CD4-positive, alpha-beta T cell (primary cell): ENCODE measurements around the gene NUP42. TPM values are rescaled to one million over a fixed set of nuclear protein-coding genes. Genes with fewer than 3 reads are reported as not detected.

ENCODE experiments used
- ATAC-seq: fragments of 200-7000 bp; cut with Tn5 transposase; one replicate; pipeline ENCODE4 v1.10.0; 2022; ENCODE audit warnings: mild to moderate bottlenecking; ENCODE audit not compliant: poor library complexity
- CTCF ChIA-PET: fragments of 350-600 bp; sonication (Branson Sonifier 250); formaldehyde crosslinking; loops from one replicate; lab custom pipeline; 2021; ENCODE audit warnings: antibody characterized with exemption, inconsistent platforms; lab: Charles Lee
- POLR2A ChIA-PET: fragments of 350-600 bp; sonication (Branson Sonifier 250); formaldehyde crosslinking; loops from one replicate; lab custom pipeline; 2021; ENCODE audit warnings: antibody characterized with exemption, inconsistent platforms; lab: Charles Lee
- DNase-seq, 14 experiments: peaks; one replicate each; pipeline ENCODE4 v3.0.0-alpha.2; 2013 to 2020; ENCODE audit warnings: mixed read lengths in 2 of 14
- H3K27ac ChIP-seq, 2 donors: one replicate each; pipeline versions ENCODE4 v1.5.1 to v1.7.0; 2013; ENCODE audit warnings: low read length in 2 of 2, low read depth in 1 of 2, mild to moderate bottlenecking in 1 of 2
- H3K27me3 ChIP-seq, 2 experiments: 1 replicate in 1 of 2; 2 replicates in 1 of 2; pipeline versions ENCODE4 v1.6.1 to v1.7.0; 2013; ENCODE audit warnings: low read length in 2 of 2, control low read depth in 1 of 2, mild to moderate bottlenecking in 1 of 2, moderate library complexity in 1 of 2; ENCODE audit not compliant: insufficient read depth in 2 of 2, control insufficient read depth in 1 of 2
- H3K36me3 ChIP-seq: one replicate; pipeline ENCODE4 v1.6.1; 2013; ENCODE audit warnings: low read length, control low read depth; ENCODE audit not compliant: insufficient read depth
- H3K4me1 ChIP-seq: one replicate; pipeline ENCODE4 v1.6.1; 2013; ENCODE audit warnings: low read length, control low read depth; ENCODE audit not compliant: insufficient read depth
- H3K4me3 ChIP-seq: one replicate; pipeline ENCODE4 v1.5.1; 2013; ENCODE audit warnings: mild to moderate bottlenecking, low read length, moderate library complexity
- H3K9me3 ChIP-seq, 2 experiments: 1 replicate in 1 of 2; 2 replicates in 1 of 2; pipeline versions ENCODE4 v1.6.1 to v1.7.0; 2013; ENCODE audit warnings: low read length in 2 of 2, mild to moderate bottlenecking in 2 of 2, control low read depth in 1 of 2, moderate library complexity in 1 of 2; ENCODE audit not compliant: control insufficient read depth in 1 of 2, insufficient read depth in 1 of 2
- H3K27ac Mint-ChIP-seq: one replicate; pipeline ENCODE4 v1.8.0; 2020; ENCODE audit warnings: mixed read lengths
- H3K27me3 Mint-ChIP-seq: one replicate; pipeline ENCODE4 v1.8.0; 2021; ENCODE audit warnings: mixed read lengths
- H3K36me3 Mint-ChIP-seq: one replicate; pipeline ENCODE4 v1.8.0; 2021; ENCODE audit warnings: low read depth, mixed read lengths
- H3K4me1 Mint-ChIP-seq: one replicate; pipeline ENCODE4 v1.8.0; 2021; ENCODE audit warnings: low read depth, mixed read lengths
- H3K4me3 Mint-ChIP-seq: one replicate; pipeline ENCODE4 v1.8.0; 2020; ENCODE audit warnings: mild to moderate bottlenecking, mixed read lengths
- H3K9me3 Mint-ChIP-seq: one replicate; pipeline ENCODE4 v1.8.0; 2020; ENCODE audit warnings: mixed read lengths
- CTCF ChIP-seq: fragments of 200-600 bp; IDR thresholded peaks from one replicate; pipeline ENCODE4 v1.8.0; 2022; ENCODE audit warnings: antibody characterized with exemption, mild to moderate bottlenecking
- intact Hi-C, 2 experiments: fragments of 100-400 bp; cut with DNase I in 1 of 2; cut with micrococcal nuclease in 1 of 2; formaldehyde crosslinking; loops; one replicate each; pipeline versions ENCODE4 v1.15.1 to v1.9.0; 2023 to 2025; cut with DNase I, micrococcal nuclease
- total RNA-seq, 174 experiments: library from RNA in 2 of 174; stranded (reverse) in 2 of 174; gene quantifications; one replicate each; pipeline ENCODE4 v1.2.3 and lab custom pipeline; 2021 to 2026

Gene NUP42
- total RNA-seq, 2 experiments from 2014 or later: 19.4 to 20.1 TPM

- Mint-ChIP-seq H3K27ac (no peak overlapping the region), H3K4me1 (no peaks in the 10 kb centered on the region), H3K4me3 (no peak overlapping the region), H3K36me3 (no peaks in the 10 kb centered on the region), H3K27me3 (peaks cover 16% of the 10 kb centered on the region), H3K9me3 (no peaks in the 10 kb centered on the region)
- Histone ChIP-seq H3K4me1 (no peaks in the 10 kb centered on the region), H3K9me3 (no peaks in the 10 kb centered on the region), H3K4me3 (no peak overlapping the region), H3K27me3 (peaks cover 0 to 4% of the 10 kb centered on the region in 2 experiments), H3K27ac (no peak overlapping the region), H3K36me3 (no peaks in the 10 kb centered on the region)
- no peak for DNase-seq
- ATAC-seq: no peak
- no peak for TF ChIP-seq CTCF
- ChIA-PET CTCF (interaction anchor here (0.7 kb wide), 1 partner anchor 462 kb away, joined by 3 read pairs; no protein-coding TSS in a partner anchor), POLR2A (no interaction called here)
- intact Hi-C loops: no loop called here
These were observed 30.5 kb downstream of the NUP42 start for GRCh38 chr7:23212395-23212794.

- Mint-ChIP-seq H3K9me3 (no peaks in the 10 kb centered on the region), H3K4me1 (no peaks in the 10 kb centered on the region), H3K27ac (no peak overlapping the region), H3K4me3 (no peak overlapping the region), H3K27me3 (peaks cover 17% of the 10 kb centered on the region), H3K36me3 (no peaks in the 10 kb centered on the region)
- intact Hi-C loops: no loop called here
- H3K4me1 ChIP-seq: no peaks in the 10 kb centered on the region
- no peaks in the 10 kb centered on the region for H3K36me3 ChIP-seq
- ChIA-PET POLR2A (no interaction called here), CTCF (no interaction called here)
- no peak overlapping the region for H3K4me3 ChIP-seq
- H3K27me3 ChIP-seq: peaks cover 0 to 4% of the 10 kb centered on the region in 2 experiments
- H3K9me3 ChIP-seq: no peaks in the 10 kb centered on the region
- TF ChIP-seq CTCF: no peak
- ATAC-seq: no peak
- no peak for DNase-seq
- no peak overlapping the region for H3K27ac ChIP-seq
These were observed 31.0 kb downstream of the NUP42 start for GRCh38 chr7:23212841-23213240.

DNA sequence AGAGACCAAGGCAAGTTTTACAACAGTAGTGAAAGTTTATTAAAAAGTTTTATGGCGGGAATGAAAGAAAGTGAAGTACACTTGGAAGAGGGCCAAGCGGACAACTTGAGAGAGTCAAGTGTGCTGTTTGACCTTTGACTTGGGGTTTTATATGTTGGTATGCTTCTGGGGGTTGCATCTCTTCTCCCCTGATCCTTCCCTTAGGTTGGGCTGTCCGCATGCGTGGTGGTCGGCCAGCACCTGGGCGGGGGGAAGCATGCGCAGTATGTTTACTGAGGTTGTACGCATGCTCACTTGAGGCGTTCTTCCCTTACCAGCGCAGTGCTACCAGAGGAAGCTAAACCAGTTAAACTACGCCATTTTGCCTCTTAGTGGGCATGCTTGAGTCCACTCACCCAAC, 31.9 kb downstream of the NUP42 start:
- H3K36me3 Mint-ChIP-seq: no peaks in the 10 kb centered on the region
- no peak for DNase-seq
- CTCF ChIA-PET: no interaction called here
- H3K9me3 Mint-ChIP-seq: no peaks in the 10 kb centered on the region
- H3K27me3 Mint-ChIP-seq: peaks cover 22% of the 10 kb centered on the region
- Histone ChIP-seq H3K27ac (no peak overlapping the region), H3K4me3 (no peak overlapping the region), H3K9me3 (no peaks in the 10 kb centered on the region), H3K36me3 (no peaks in the 10 kb centered on the region), H3K27me3 (peaks cover 0 to 4% of the 10 kb centered on the region in 2 experiments), H3K4me1 (no peaks in the 10 kb centered on the region)
- intact Hi-C loops: no loop called here
- H3K27ac Mint-ChIP-seq: no peak overlapping the region
- TF ChIP-seq CTCF: no peak
- H3K4me3 Mint-ChIP-seq: no peak overlapping the region
- POLR2A ChIA-PET: no interaction called here
- no peak for ATAC-seq
- no peaks in the 10 kb centered on the region for H3K4me1 Mint-ChIP-seq
